Measurements from ENCODE around the gene SERPINA4.

- TF ChIP-seq EP300 (IDR thresholded peaks at IDR 0.05; ENCODE audit: low read depth), result no peak
- TF ChIP-seq CTCF (IDR thresholded peaks at IDR 0.05), result no peak
- no peak for TF ChIP-seq POLR2A (IDR thresholded peaks at IDR 0.05)
These were observed 2.0 kb downstream of the SERPINA4 start for GRCh38 chr14:94562941-94563883.

Data from transverse colon (tissue), 3 donors.